Smooth muscle cell (in vitro differentiated cells): ENCODE results near the gene ACE. TPM values are rescaled to one million over a fixed set of nuclear protein-coding genes. Genes with fewer than 3 reads are reported as not detected.

Experiments used
- DNase-seq: peaks from one replicate; lab custom pipeline; 2025; ENCODE audit not compliant: unreplicated experiment; lab: John Stamatoyannopoulos, UW
- H2AFZ ChIP-seq: fragments of 200-600 bp; sonication (generic); 2 replicates; pipeline ENCODE4 v1.6.0; 2016; ENCODE audit warnings: antibody characterized with exemption, low read depth, mild to moderate bottlenecking
- H3F3A ChIP-seq: fragments of 200-600 bp; sonication (generic); 2 replicates; pipeline ENCODE4 v1.6.0; 2017; ENCODE audit warnings: antibody characterized with exemption, low read depth
- H3K27ac ChIP-seq: fragments of 200-600 bp; sonication (generic); 2 replicates; pipeline ENCODE4 v1.5.1; 2016; ENCODE audit warnings: low read depth, mild to moderate bottlenecking
- H3K27me3 ChIP-seq: fragments of 200-600 bp; sonication (generic); 2 replicates; pipeline ENCODE4 v1.6.1; 2016; ENCODE audit warnings: low read depth, mild to moderate bottlenecking
- H3K36me3 ChIP-seq: fragments of 200-600 bp; sonication (generic); 2 replicates; pipeline ENCODE4 v1.5.1; 2016; ENCODE audit warnings: low read depth
- H3K4me1 ChIP-seq: fragments of 200-600 bp; sonication (generic); 2 replicates; pipeline ENCODE4 v1.5.1; 2016; ENCODE audit warnings: low read depth
- H3K4me2 ChIP-seq: fragments of 200-600 bp; sonication (generic); 2 replicates; pipeline ENCODE4 v1.6.0; 2016; ENCODE audit warnings: mild to moderate bottlenecking
- H3K4me3 ChIP-seq: fragments of 200-600 bp; sonication (generic); 2 replicates; pipeline ENCODE4 v1.5.1; 2016; ENCODE audit warnings: mild to moderate bottlenecking
- H3K79me2 ChIP-seq: fragments of 200-600 bp; sonication (generic); 2 replicates; pipeline ENCODE4 v1.6.0; 2016; ENCODE audit warnings: low read depth, mild to moderate bottlenecking
- H3K9ac ChIP-seq: fragments of 200-600 bp; sonication (generic); 2 replicates; pipeline ENCODE4 v1.6.0; 2016; ENCODE audit warnings: low read depth
- H3K9me3 ChIP-seq: fragments of 200-600 bp; sonication (generic); replicated peaks from 2 replicates; pipeline ENCODE4 v1.5.1; 2016; ENCODE audit warnings: low read depth
- H4K20me1 ChIP-seq: fragments of 200-600 bp; sonication (generic); 2 replicates; pipeline ENCODE4 v1.6.0; 2016; ENCODE audit warnings: low read depth
- CTCF ChIP-seq: fragments of 200-600 bp; sonication (generic); IDR thresholded peaks from 2 replicates; pipeline ENCODE4 v1.5.1; 2017; ENCODE audit warnings: borderline replicate concordance, mild to moderate bottlenecking, antibody characterized with exemption; ENCODE audit not compliant: insufficient read depth, poor library complexity, severe bottlenecking
- WGBS: methylation state at CpG from one replicate; pipeline ENCODE4 v1.1.7; 2016; ENCODE audit warnings: low lambda C conversion rate; 5-methylcytosine and 5-hydroxymethylcytosine counted together
- polyA plus RNA-seq: library from polyadenylated mRNA; unstranded; fragments of >200 nt; fragmentation: Nextera tagmentation; extraction: Ambion mirVana; gene quantifications from 2 replicates; pipeline ENCODE4 v1.2.1, GENCODE V29; 2016
- total RNA-seq: library from RNA; depleted of rRNA; stranded (reverse); fragments of >200 nt; gene quantifications from 2 replicates; pipeline ENCODE4 v1.2.3, GENCODE V29; 2014

The ACE gene
- total and polyA plus RNA-seq, 2 experiments from 2014 or later: 1.5 to 2.0 TPM

- Histone ChIP-seq H3K4me2 (no peak overlapping the region), H3K9ac (no peak overlapping the region), H3K4me1 (no peaks in the 10 kb centered on the region), H3F3A (no peaks in the 10 kb centered on the region), H3K9me3 (no peaks in the 10 kb centered on the region), H3K36me3 (no peaks in the 10 kb centered on the region), H3K79me2 (no peaks in the 10 kb centered on the region), H4K20me1 (no peaks in the 10 kb centered on the region), H3K27ac (no peak overlapping the region), H3K27me3 (peaks cover 14% of the 10 kb centered on the region), H2AFZ (no peak overlapping the region), H3K4me3 (no peak overlapping the region)
- TF ChIP-seq CTCF: no peak
- DNase-seq: no peak
- 92% methylated on average over 26 of the region's 26 CpGs for WGBS
Measured at GRCh38 chr17:63529711-63530556, 53.1 kb downstream of the ACE start.

DNA sequence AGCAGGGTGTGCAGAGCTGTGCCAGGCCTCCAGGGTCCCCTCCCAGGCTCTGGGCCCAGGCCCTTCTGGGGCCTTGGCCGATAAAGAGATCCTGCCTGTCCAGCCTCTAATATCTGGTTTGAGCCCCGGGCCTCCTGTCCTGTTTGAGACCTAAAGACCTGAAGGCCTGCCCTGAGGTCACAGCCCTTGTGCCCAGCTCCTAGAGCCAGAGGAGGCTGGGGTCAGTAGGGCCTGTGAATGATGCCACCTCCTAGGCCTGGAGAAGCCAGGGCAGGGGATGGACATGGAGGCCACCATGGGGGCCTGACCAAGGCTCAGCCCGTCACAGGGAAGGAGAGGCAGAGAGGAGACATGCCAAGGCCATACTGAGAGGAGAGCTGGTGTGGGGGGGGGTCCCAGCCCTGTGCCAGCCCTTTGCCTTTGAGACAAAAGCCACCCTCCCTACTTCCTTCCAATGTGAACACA is 53.7 kb downstream of the ACE start:
- no peak overlapping the region for H3K4me2 ChIP-seq
- H3K27ac ChIP-seq: no peak overlapping the region
- no peaks in the 10 kb centered on the region for H4K20me1 ChIP-seq
- H3K9me3 ChIP-seq: no peaks in the 10 kb centered on the region
- WGBS: 87% methylated on average over 3 of the region's 3 CpGs
- no peaks in the 10 kb centered on the region for H3F3A ChIP-seq
- H3K4me1 ChIP-seq: no peaks in the 10 kb centered on the region
- H3K27me3 ChIP-seq: peaks cover 8% of the 10 kb centered on the region
- DNase-seq: no peak
- no peak overlapping the region for H3K4me3 ChIP-seq
- TF ChIP-seq CTCF: no peak
- no peaks in the 10 kb centered on the region for H3K79me2 ChIP-seq
- no peak overlapping the region for H2AFZ ChIP-seq
- H3K36me3 ChIP-seq: no peaks in the 10 kb centered on the region
- H3K9ac ChIP-seq: no peak overlapping the region

DNA sequence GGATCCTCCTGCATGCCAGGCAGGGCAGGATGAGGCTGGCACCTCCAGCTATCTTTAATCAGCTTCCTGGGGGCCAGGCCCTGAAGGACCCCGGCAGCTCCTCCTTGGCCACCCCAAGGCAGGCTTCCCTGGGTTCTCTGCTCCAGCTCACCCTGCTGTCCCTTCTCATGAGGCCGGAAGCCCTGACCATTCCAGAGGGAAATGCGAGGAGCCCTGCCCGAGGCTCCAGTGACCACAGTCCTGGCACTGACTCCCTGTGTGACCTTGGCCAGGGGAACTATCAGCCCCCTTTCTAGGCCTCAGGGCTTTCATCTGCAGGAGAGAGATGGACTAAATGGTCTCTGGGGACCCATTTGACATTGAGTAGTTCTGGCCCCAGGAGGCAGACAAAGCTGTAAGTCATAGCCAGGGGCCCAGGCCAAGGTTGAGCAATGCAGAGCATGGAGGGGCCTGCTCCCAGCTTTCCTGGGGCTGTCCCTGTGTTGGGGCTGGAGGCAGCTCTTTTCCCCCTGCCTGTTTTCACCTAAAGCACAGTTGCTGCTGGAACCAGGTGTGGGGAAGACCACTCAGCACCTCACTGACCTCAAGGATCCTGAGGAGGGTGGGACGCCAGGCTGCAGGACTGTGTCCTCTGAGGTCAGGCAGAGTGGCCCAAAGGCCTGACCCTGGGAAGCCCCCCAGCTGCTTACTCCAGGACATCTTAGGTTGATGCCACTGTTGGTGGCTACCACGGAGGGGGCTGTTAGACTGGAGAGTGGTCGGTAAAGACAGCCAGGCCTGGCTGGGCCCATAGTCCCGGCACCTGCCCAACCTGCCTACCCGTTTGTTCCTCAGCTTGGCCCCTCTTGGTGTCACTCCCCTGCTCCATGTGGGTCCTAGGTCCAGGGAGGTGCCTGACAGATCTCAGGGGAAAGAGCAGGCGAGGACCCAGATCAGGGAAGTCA is 54.4 kb downstream of the ACE start:
- no peak overlapping the region for H3K4me3 ChIP-seq
- no peaks in the 10 kb centered on the region for H3K36me3 ChIP-seq
- H3K79me2 ChIP-seq: no peaks in the 10 kb centered on the region
- H2AFZ ChIP-seq: no peak overlapping the region
- 88% methylated on average over 10 of the region's 10 CpGs for WGBS
- no peaks in the 10 kb centered on the region for H4K20me1 ChIP-seq
- no peaks in the 10 kb centered on the region for H3F3A ChIP-seq
- no peak for DNase-seq
- no peak overlapping the region for H3K9ac ChIP-seq
- no peaks in the 10 kb centered on the region for H3K4me1 ChIP-seq
- no peaks in the 10 kb centered on the region for H3K9me3 ChIP-seq
- peaks cover 5% of the 10 kb centered on the region for H3K27me3 ChIP-seq
- TF ChIP-seq CTCF: no peak
- H3K4me2 ChIP-seq: no peak overlapping the region
- H3K27ac ChIP-seq: no peak overlapping the region
